Activated CD8-positive, alpha-beta T cell treated with anti-CD3 and anti-CD28 coated beads for 36 hours (primary cell): ENCODE measurements around the gene MGARP. TPM values are rescaled to one million over a fixed set of nuclear protein-coding genes. Genes with fewer than 3 reads are reported as not detected.

Experiments used
- ATAC-seq: fragments of 200-7000 bp; cut with Tn5 transposase; one replicate; pipeline ENCODE4 v1.10.0; 2021; ENCODE audit warnings: mild to moderate bottlenecking, moderate library complexity
- CTCF ChIA-PET: fragments of 350-600 bp; sonication (Branson Sonifier 250); formaldehyde crosslinking; loops from one replicate; lab custom pipeline; 2021; ENCODE audit warnings: antibody characterized with exemption; lab: Charles Lee
- POLR2A ChIA-PET: fragments of 350-600 bp; sonication (Branson Sonifier 250); formaldehyde crosslinking; loops from one replicate; lab custom pipeline; 2021; ENCODE audit warnings: antibody characterized with exemption; lab: Charles Lee
- DNase-seq: peaks from one replicate; pipeline ENCODE4 v3.0.0-alpha.2; 2020
- H3K27ac Mint-ChIP-seq: one replicate; pipeline ENCODE4 v1.8.0; 2021; ENCODE audit warnings: mild to moderate bottlenecking, mixed read lengths
- H3K27me3 Mint-ChIP-seq: one replicate; pipeline ENCODE4 v1.8.0; 2021; ENCODE audit warnings: mixed read lengths
- H3K36me3 Mint-ChIP-seq: one replicate; pipeline ENCODE4 v1.8.0; 2021; ENCODE audit warnings: low read depth, mixed read lengths
- H3K4me1 Mint-ChIP-seq: one replicate; pipeline ENCODE4 v1.8.0; 2021; ENCODE audit warnings: low read depth, mixed read lengths
- H3K4me3 Mint-ChIP-seq: one replicate; pipeline ENCODE4 v1.8.0; 2021; ENCODE audit warnings: mild to moderate bottlenecking, moderate library complexity, mixed read lengths
- H3K9me3 Mint-ChIP-seq: one replicate; pipeline ENCODE4 v1.8.0; 2021; ENCODE audit warnings: mixed read lengths
- CTCF ChIP-seq: fragments of 200-600 bp; IDR thresholded peaks from one replicate; pipeline ENCODE4 v1.8.0; 2022; ENCODE audit warnings: antibody characterized with exemption, mild to moderate bottlenecking
- intact Hi-C: fragments of 100-400 bp; cut with micrococcal nuclease; formaldehyde crosslinking; loops from one replicate; pipeline ENCODE4 v1.10.0; 2022
- total RNA-seq, 2 experiments: library from RNA; stranded (reverse); gene quantifications; one replicate each; pipeline ENCODE4 v1.2.3, GENCODE V29; 2021

MGARP gene
- total RNA-seq, 2 experiments from 2014 or later: 0.22 to 0.32 TPM

DNA sequence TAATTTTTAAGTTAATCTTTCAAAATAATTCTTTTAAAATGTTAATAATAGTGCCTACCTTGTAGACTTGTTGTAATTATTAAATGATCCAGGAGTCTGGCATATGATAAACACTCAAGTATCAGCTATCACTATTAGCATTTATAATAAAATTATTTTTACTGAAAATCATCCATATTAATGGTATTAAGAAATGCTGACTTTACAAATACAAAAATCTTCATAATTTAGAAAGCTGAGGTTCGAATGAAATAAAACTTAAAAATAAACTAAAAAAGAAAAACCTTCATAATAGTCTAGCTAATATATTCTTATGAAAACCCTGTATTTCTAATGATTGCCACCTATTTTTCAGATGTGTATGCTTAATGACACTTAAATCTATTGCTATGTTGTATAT, 5.2 kb downstream of the MGARP start:
- Mint-ChIP-seq H3K27me3 (peaks cover 25% of the 10 kb centered on the region), H3K9me3 (no peaks in the 10 kb centered on the region), H3K27ac (no peak overlapping the region), H3K4me3 (no peak overlapping the region), H3K36me3 (no peaks in the 10 kb centered on the region), H3K4me1 (peaks cover 10% of the 10 kb centered on the region)
- CTCF ChIA-PET: interaction anchor here (0.9 to 2.0 kb wide), 4 partner anchors 9 to 25 kb away, joined by 3 to 7 read pairs (median 3); no protein-coding TSS in a partner anchor
- no peak for TF ChIP-seq CTCF
- DNase-seq: no peak
- POLR2A ChIA-PET: interaction anchor here (0.9 kb wide), 1 partner anchor 14 kb away, joined by 4 read pairs; no protein-coding TSS in a partner anchor
- intact Hi-C loops: no loop called here
- ATAC-seq: no peak

DNA sequence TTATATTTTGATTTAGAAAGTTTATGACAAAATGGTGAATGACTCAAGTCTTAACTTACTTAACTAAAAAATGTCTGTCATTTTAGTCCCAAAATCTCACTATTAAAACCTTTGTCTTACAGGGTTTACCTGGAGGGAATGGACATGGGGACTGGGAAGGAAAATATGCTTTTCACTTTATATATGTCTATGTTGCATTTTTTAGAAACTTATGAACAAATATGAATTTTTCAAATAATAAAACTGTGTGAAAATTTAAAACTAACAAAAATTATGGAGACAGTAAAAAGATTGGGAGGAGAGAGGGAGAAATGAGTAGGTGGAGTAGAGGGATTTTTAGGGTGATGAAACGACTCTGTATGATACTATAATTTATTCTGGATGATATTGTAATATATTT, 6.2 kb downstream of the MGARP start:
- H3K4me3 Mint-ChIP-seq: no peak overlapping the region
- no peak overlapping the region for H3K27ac Mint-ChIP-seq
- H3K36me3 Mint-ChIP-seq: no peaks in the 10 kb centered on the region
- no peak for TF ChIP-seq CTCF
- DNase-seq (no peak), ATAC-seq (no peak)
- peaks cover 16% of the 10 kb centered on the region for H3K27me3 Mint-ChIP-seq
- no peaks in the 10 kb centered on the region for H3K9me3 Mint-ChIP-seq
- ChIA-PET POLR2A (no interaction called here), CTCF (no interaction called here)
- peaks cover 2% of the 10 kb centered on the region for H3K4me1 Mint-ChIP-seq
- intact Hi-C loops: no loop called here

- Mint-ChIP-seq H3K27ac (no peak overlapping the region), H3K4me1 (peaks cover 22% of the 10 kb centered on the region), H3K36me3 (no peaks in the 10 kb centered on the region), H3K4me3 (no peak overlapping the region), H3K27me3 (no peaks in the 10 kb centered on the region), H3K9me3 (no peaks in the 10 kb centered on the region)
- ChIA-PET POLR2A (interaction anchor here (0.6 to 2.1 kb wide), 3 partner anchors 28 to 139 kb away, joined by 3 to 11 read pairs (median 8); partner anchors contain the start of gene NAA15), CTCF (interaction anchor here (1.9 to 2.8 kb wide), 2 partner anchors 13 to 29 kb away, joined by 8 to 15 read pairs; partner anchors contain the start of gene MGARP)
- intact Hi-C loops: no loop called here
- DNase-seq (no peak), ATAC-seq (no peak)
- no peak for TF ChIP-seq CTCF
Measured at GRCh38 chr4:139267301-139267700, 12.7 kb downstream of the MGARP start.

- Mint-ChIP-seq H3K27me3 (no peaks in the 10 kb centered on the region), H3K4me3 (peak overlapping the region; percentile 31), H3K9me3 (no peaks in the 10 kb centered on the region), H3K4me1 (peaks cover 22% of the 10 kb centered on the region), H3K36me3 (no peaks in the 10 kb centered on the region), H3K27ac (peak overlapping the region; percentile 62)
- ChIA-PET CTCF (interaction anchor here (0.9 to 2.8 kb wide), 7 partner anchors 8 to 236 kb away, joined by 3 to 15 read pairs (median 5); partner anchors contain the start of genes MGARP and NAA15), POLR2A (interaction anchor here (1.0 to 2.1 kb wide), 5 partner anchors 10 to 91 kb away, joined by 3 to 11 read pairs (median 6); partner anchors contain the start of genes NAA15 and NDUFC1)
- TF ChIP-seq CTCF: no peak
- intact Hi-C loops: no loop called here
- ATAC-seq (peak; percentile 97), DNase-seq (peak; percentile 96)
Measured at GRCh38 chr4:139266583-139267257, 13.3 kb downstream of the MGARP start.

- DNase-seq (no peak), ATAC-seq (peak; percentile 3)
- H3K9me3 Mint-ChIP-seq: no peaks in the 10 kb centered on the region
- no peak for TF ChIP-seq CTCF
- peak overlapping the region; percentile 31 for H3K4me3 Mint-ChIP-seq
- peak overlapping the region; percentile 62 for H3K27ac Mint-ChIP-seq
- H3K27me3 Mint-ChIP-seq: no peaks in the 10 kb centered on the region
- CTCF ChIA-PET: interaction anchor here (0.6 to 2.8 kb wide), 9 partner anchors 9 to 236 kb away, joined by 3 to 15 read pairs (median 4); partner anchors contain the start of genes MGARP and NAA15
- POLR2A ChIA-PET: interaction anchor here (0.6 to 2.1 kb wide), 6 partner anchors 9 to 90 kb away, joined by 3 to 11 read pairs (median 5); partner anchors contain the start of genes NAA15 and NDUFC1
- peaks cover 22% of the 10 kb centered on the region for H3K4me1 Mint-ChIP-seq
- intact Hi-C loops: no loop called here
- H3K36me3 Mint-ChIP-seq: no peaks in the 10 kb centered on the region
Measured at GRCh38 chr4:139266208-139266582, 13.8 kb downstream of the MGARP start.
